ENCODE results near the gene MCM3.

GRCh38 chr6:52244400-52244799 is 40.1 kb downstream of the MCM3 start, which contains the start of gene IL17F:
- TF ChIP-seq CTCF (IDR thresholded peaks at IDR 0.05; ENCODE audit: low read depth, low read length) = no peak
- TF ChIP-seq EZH2phosphoT487 (IDR thresholded peaks at IDR 0.05; ENCODE audit: low read depth) = no peak

Measured in OCI-LY3 (cell line).